HG03457 (cell line): ENCODE measurements around the gene AACS.
"Not testable (repeated sequence)": the region's sequence is repeated elsewhere in the genome, so short reads cannot be mapped to it uniquely, and the experiment has no call there.

Experiments
- ATAC-seq: cut with Tn5 transposase; IDR thresholded peaks from one replicate; pipeline ENCODE4 v1.9.1; 2021; ENCODE audit warnings: moderate number of reproducible peaks; ENCODE audit not compliant: unreplicated experiment

AACS gene

GRCh38 chr12:125065021-125065918 is at the start of gene AACS:
Gene AACS (plus strand): TSS chr12:125065435. CDS start chr12:125065585, 150 bp downstream.
- peak; percentile 85 for ATAC-seq

- no peak for ATAC-seq
Measured at GRCh38 chr12:125015680-125016310, 49.4 kb upstream of the AACS start.

GRCh38 chr12:125017801-125018200 is 47.4 kb upstream of the AACS start:
- ATAC-seq, result no peak

- no peak for ATAC-seq
Measured at GRCh38 chr12:125018356-125018755, 46.9 kb upstream of the AACS start.

GRCh38 chr12:125021096-125021495 is 44.1 kb upstream of the AACS start:
- ATAC-seq, result no peak

GRCh38 chr12:125021771-125022170 is 43.5 kb upstream of the AACS start:
- ATAC-seq, result no peak

- no peak for ATAC-seq
Measured at GRCh38 chr12:125023065-125023464, 42.2 kb upstream of the AACS start.

GRCh38 chr12:125024949-125025563 is 40.2 kb upstream of the AACS start:
- ATAC-seq, result no peak

GRCh38 chr12:125025606-125026235 is 39.5 kb upstream of the AACS start:
- ATAC-seq, result no peak

GRCh38 chr12:125028106-125028505 is 37.1 kb upstream of the AACS start:
- ATAC-seq, result no peak

- ATAC-seq, result no peak
Measured at GRCh38 chr12:125029761-125030358, 35.4 kb upstream of the AACS start.

- ATAC-seq, result not testable (repeated sequence)
Measured at GRCh38 chr12:125031471-125031870, 33.8 kb upstream of the AACS start.

- no peak for ATAC-seq
Measured at GRCh38 chr12:125032466-125033152, 32.6 kb upstream of the AACS start.

GRCh38 chr12:125033288-125033687 is 31.9 kb upstream of the AACS start:
- ATAC-seq, result no peak

GRCh38 chr12:125038976-125039625 is 26.1 kb upstream of the AACS start:
- no peak for ATAC-seq

GRCh38 chr12:125049093-125049458 is 16.2 kb upstream of the AACS start:
- ATAC-seq, result no peak

GRCh38 chr12:125050446-125050845 is 14.8 kb upstream of the AACS start:
- no peak for ATAC-seq

- no peak for ATAC-seq
Measured at GRCh38 chr12:125050868-125051267, 14.4 kb upstream of the AACS start.

- ATAC-seq, result no peak
Measured at GRCh38 chr12:125053821-125054220, 11.4 kb upstream of the AACS start.

GRCh38 chr12:125055591-125055990 is 9.6 kb upstream of the AACS start:
- ATAC-seq, result no peak
